HepG2 (cell line): ENCODE data around the gene OR5AN1. TPM values are rescaled to one million over a fixed set of nuclear protein-coding genes. Genes with fewer than 3 reads are reported as not detected.

Experiments used
- ATAC-seq: fragments of 200-7000 bp; cut with Tn5 transposase; 3 replicates; pipeline ENCODE4 v1.9.1; 2020; ENCODE audit warnings: mild to moderate bottlenecking, moderate library complexity
- Bru-seq: library from RNA; stranded (reverse); fragments of 400-500 nt; gene quantifications from one replicate; lab custom pipeline; 2021; lab: Mats Ljungman, UMichigan
- BruChase-seq, 2 experiments: library from RNA; stranded (reverse); fragments of 400-500 nt; gene quantifications; one replicate each; lab custom pipeline; 2021; lab: Mats Ljungman, UMichigan
- BruUV-seq: library from RNA; stranded (reverse); fragments of 400-500 nt; replicated peaks from 2 replicates; lab custom pipeline; 2021; lab: Mats Ljungman, UMichigan
- CTCF ChIA-PET: fragments of 300-600 bp; formaldehyde crosslinking; extraction: SDS; loops from one replicate; lab custom pipeline; 2021; ENCODE audit warnings: low total read pairs, inconsistent platforms, low intra/inter-chr PET ratio; lab: Yijun Ruan, JAX
- POLR2A ChIA-PET: fragments of 350-600 bp; sonication (Branson Sonifier 250); formaldehyde crosslinking; loops from one replicate; lab custom pipeline; 2020; ENCODE audit warnings: antibody characterized with exemption, inconsistent platforms; lab: Yijun Ruan, JAX
- DNase-seq: peaks from one replicate; pipeline ENCODE4 v3.0.0-alpha.2; 2015; ENCODE audit warnings: low spot score
- FAIRE-seq: peaks from 3 replicates; lab custom pipeline; 2011; peaks lifted over from hg19 to GRCh38; lab: Jason Lieb, UNC
- H2AFZ ChIP-seq: one replicate; pipeline ENCODE4 v1.6.1; 2011; ENCODE audit warnings: low read length, inconsistent platforms
- H3K27ac ChIP-seq: fragments of 300-600 bp; 3 replicates; pipeline ENCODE4 v1.8.0; 2011; ENCODE audit warnings: mixed run types, mild to moderate bottlenecking, mixed read lengths, low read length, inconsistent platforms; ENCODE audit not compliant: insufficient read depth; ENCODE audit errors: extremely low read length
- H3K27me3 ChIP-seq, 2 experiments: fragments of 200-600 bp in 1 of 2; 2 replicates in 1 of 2; 3 replicates in 1 of 2; pipeline versions ENCODE4 v1.6.0 to v1.8.0; 2011; ENCODE audit warnings: low read length in 2 of 2, mild to moderate bottlenecking in 2 of 2, moderate library complexity in 2 of 2, inconsistent platforms in 1 of 2; ENCODE audit not compliant: insufficient read depth in 2 of 2, control insufficient read depth in 1 of 2
- H3K36me3 ChIP-seq, 2 experiments: fragments of 200-600 bp in 1 of 2; replicated peaks in 1 of 2; 2 replicates in 1 of 2; 3 replicates in 1 of 2; pipeline versions ENCODE4 v1.5.1 to v1.8.0; 2011; ENCODE audit warnings: low read length in 2 of 2, inconsistent platforms in 1 of 2; ENCODE audit not compliant: insufficient read depth in 2 of 2, control insufficient read depth in 1 of 2
- H3K4me1 ChIP-seq: 2 replicates; pipeline ENCODE4 v1.5.1; 2012; ENCODE audit warnings: low read length, inconsistent platforms; ENCODE audit not compliant: insufficient read depth
- H3K4me2 ChIP-seq: 2 replicates; pipeline ENCODE4 v1.6.0; 2011; ENCODE audit warnings: low read depth, low read length, inconsistent platforms
- H3K4me3 ChIP-seq, 3 experiments: fragments of 200-600 bp in 1 of 3; sonication (generic), shearing (Covaris generic) in 1 of 3; replicated peaks in 1 of 3; 2 replicates each; pipeline ENCODE4 v1.5.1; 2011 to 2016; ENCODE audit warnings: low read length in 3 of 3, inconsistent platforms in 2 of 3, low read depth in 2 of 3, mild to moderate bottlenecking in 2 of 3, control low read depth in 1 of 3, mixed read lengths in 1 of 3; ENCODE audit not compliant: insufficient read depth in 1 of 3
- H3K79me2 ChIP-seq: one replicate; pipeline ENCODE4 v1.6.1; 2011; ENCODE audit warnings: low read length, inconsistent platforms; ENCODE audit not compliant: insufficient read depth
- H3K9ac ChIP-seq: 2 replicates; pipeline ENCODE4 v1.6.0; 2011; ENCODE audit warnings: mild to moderate bottlenecking, low read depth, low read length, inconsistent platforms; ENCODE audit not compliant: insufficient read depth
- H3K9me3 ChIP-seq: 2 replicates; pipeline ENCODE4 v1.5.1; 2012; ENCODE audit warnings: mild to moderate bottlenecking, low read length
- H4K20me1 ChIP-seq: 2 replicates; pipeline ENCODE4 v1.6.0; 2011; ENCODE audit warnings: inconsistent platforms, mild to moderate bottlenecking, low read length, moderate library complexity; ENCODE audit not compliant: insufficient read depth
- BCL6 ChIP-seq: IDR thresholded peaks from 2 replicates; pipeline ENCODE4 v1.6.1; 2016; ENCODE audit warnings: missing genetic modification reagents, missing compliant biosample characterization
- DZIP1 ChIP-seq: sonication (generic); formaldehyde crosslinking; IDR thresholded peaks from 2 replicates; pipeline ENCODE4 v1.5.0; 2020; ENCODE audit warnings: mild to moderate bottlenecking, missing genetic modification reagents
- GFI1 ChIP-seq: sonication (generic); formaldehyde crosslinking; IDR thresholded peaks from 2 replicates; pipeline ENCODE4 v1.5.0; 2020; ENCODE audit warnings: missing genetic modification reagents, mild to moderate bottlenecking, borderline replicate concordance
- KDM6A ChIP-seq: IDR thresholded peaks from 2 replicates; pipeline ENCODE4 v1.6.1; 2016; ENCODE audit warnings: low read depth
- MLXIP ChIP-seq: sonication (generic); formaldehyde crosslinking; IDR thresholded peaks from 2 replicates; pipeline ENCODE4 v1.9.0; 2021; ENCODE audit warnings: missing genetic modification reagents, borderline replicate concordance
- MTF1 ChIP-seq: sonication (generic); formaldehyde crosslinking; IDR thresholded peaks from 2 replicates; pipeline ENCODE4 v1.5.0; 2020; ENCODE audit warnings: missing genetic modification reagents
- RXRB ChIP-seq: IDR thresholded peaks from 2 replicates; pipeline ENCODE4 v1.6.1; 2016; ENCODE audit warnings: borderline replicate concordance, missing genetic modification reagents, missing compliant biosample characterization
- TAF1 ChIP-seq: sonication (generic); formaldehyde crosslinking; IDR thresholded peaks from 2 replicates; pipeline ENCODE4 v1.4.0; 2020; ENCODE audit warnings: missing genetic modification reagents
- ZNF138 ChIP-seq: sonication (generic); formaldehyde crosslinking; IDR thresholded peaks from 2 replicates; pipeline ENCODE4 v1.5.0; 2020; ENCODE audit warnings: mild to moderate bottlenecking, low read depth, missing genetic modification reagents
- ZNF615 ChIP-seq: sonication (generic); formaldehyde crosslinking; IDR thresholded peaks from 2 replicates; pipeline ENCODE4 v1.5.0; 2020; ENCODE audit warnings: mild to moderate bottlenecking, missing genetic modification reagents, borderline replicate concordance
- WGBS: methylation state at CpG from one replicate; pipeline ENCODE4 v1.1.6; 2017; ENCODE audit warnings: low lambda C conversion rate; 5-methylcytosine and 5-hydroxymethylcytosine counted together
- in situ Hi-C: cut with HindIII; loops from 2 replicates; pipeline ENCODE4 v1.10.0; 2017; ENCODE audit warnings: low pct_unique_long_range_greater_than_20kb; ENCODE audit not compliant: extremely low pct_ligation_motif_present
- intact Hi-C: fragments of 100-400 bp; cut with micrococcal nuclease; formaldehyde crosslinking; loops from one replicate; pipeline ENCODE4 v1.10.0; 2022; ENCODE audit not compliant: unreplicated experiment
- long read RNA-seq, 2 experiments: library from RNA in 1 of 2; library from polyadenylated mRNA in 1 of 2; stranded (forward) in 1 of 2; unstranded in 1 of 2; transcript quantifications; one replicate each; pipeline ENCODE4 v2.0.0, GENCODE V29; 2019 to 2022
- polyA minus RNA-seq, 3 experiments: library from RNA; depleted of rRNA, polyadenylated mRNA; stranded (reverse); fragments of >200 nt; gene quantifications; 2 replicates each; pipeline ENCODE4 v1.2.3, GENCODE V29; 2011; ENCODE audit warnings: low replicate concordance in 1 of 3
- polyA plus RNA-seq, 8 experiments: library from polyadenylated mRNA; depleted of rRNA in 3 of 8; stranded (reverse) in 7 of 8; unstranded in 1 of 8; fragments of >200 nt; fragmentation: Illumina TruSeq in 4 of 8; extraction: Trizol in 4 of 8; gene quantifications; 2 replicates each; pipeline versions ENCODE4 v1.2.1 to v1.2.3, GENCODE V29; 2011 to 2016; ENCODE audit warnings: low read depth in 4 of 8, missing spikeins in 1 of 8, mixed read lengths in 1 of 8; ENCODE audit not compliant: insufficient read depth in 1 of 8
- total RNA-seq, 5 experiments: library from RNA; depleted of rRNA; stranded (reverse); fragments of >200 nt; fragmentation: Illumina TruSeq; extraction: Trizol; gene quantifications; 2 replicates each; pipeline ENCODE4 v1.2.3, GENCODE V29; 2016; ENCODE audit warnings: low read depth in 1 of 5
- TF ChIP-seq, protein P1 (sequence below): sonication (generic); formaldehyde crosslinking; IDR thresholded peaks from 2 replicates; pipeline ENCODE4 v1.5.1; 2020; ENCODE audit warnings: missing genetic modification reagents, mild to moderate bottlenecking, borderline replicate concordance
- TF ChIP-seq, protein P2 (sequence below): sonication (generic); formaldehyde crosslinking; IDR thresholded peaks from 2 replicates; pipeline ENCODE4 v1.8.0; 2022; ENCODE audit warnings: mild to moderate bottlenecking, missing genetic modification reagents; ENCODE audit not compliant: insufficient replicate concordance

Gene OR5AN1
- total RNA-seq (2016; rRNA removed; fragmentation: Illumina TruSeq; extraction: Trizol) = not detected in 2 replicates
- not detected in 2 replicates for total RNA-seq (2016; cell fraction: cytosol; rRNA removed; fragmentation: Illumina TruSeq; extraction: Trizol; ENCODE audit: low read depth)
- not detected in 2 replicates for total RNA-seq (2016; cell fraction: insoluble cytoplasmic fraction; rRNA removed; fragmentation: Illumina TruSeq; extraction: Trizol)
- not detected in 2 replicates for total RNA-seq (2016; cell fraction: membrane; rRNA removed; fragmentation: Illumina TruSeq; extraction: Trizol)
- total RNA-seq (2016; cell fraction: nucleus; rRNA removed; fragmentation: Illumina TruSeq; extraction: Trizol) = not detected in 2 replicates
- not detected in 2 replicates for polyA plus RNA-seq (2011; rRNA removed)
- not detected in 2 replicates for polyA plus RNA-seq (2011; cell fraction: cytosol; rRNA removed)
- polyA plus RNA-seq (2011; cell fraction: nucleus; rRNA removed) = not detected in 2 replicates
- not detected in 2 replicates for polyA plus RNA-seq (2012)
- not detected in 2 replicates for polyA plus RNA-seq (2016; cell fraction: cytosol; fragmentation: Illumina TruSeq; extraction: Trizol; ENCODE audit: low read depth)
- polyA plus RNA-seq (2016; cell fraction: insoluble cytoplasmic fraction; fragmentation: Illumina TruSeq; extraction: Trizol; ENCODE audit: low read depth) = not detected in 2 replicates
- not detected in 2 replicates for polyA plus RNA-seq (2016; cell fraction: membrane; fragmentation: Illumina TruSeq; extraction: Trizol; ENCODE audit: low read depth)
- polyA plus RNA-seq (2016; cell fraction: nucleus; fragmentation: Illumina TruSeq; extraction: Trizol; ENCODE audit: insufficient read depth, low read depth) = not detected in 2 replicates
- polyA minus RNA-seq (2011; rRNA and poly(A)+ RNA removed; ENCODE audit: low replicate concordance) = not detected in 2 replicates
- not detected in 2 replicates for polyA minus RNA-seq (2011; cell fraction: cytosol; rRNA and poly(A)+ RNA removed)
- not detected in 2 replicates for polyA minus RNA-seq (2011; cell fraction: nucleus; rRNA and poly(A)+ RNA removed)
- Bru-seq, nascent RNA = not detected
- BruChase-seq, experiment 1, labeled RNA remaining after a 6-hour chase = not detected
- BruChase-seq, experiment 2, labeled RNA remaining after a 2-hour chase = not detected
- long read RNA-seq, experiment 1 = 0 reads
- long read RNA-seq, experiment 2 = 0 reads

- BruUV-seq = no TSS peak
- ATAC-seq = no peak
- no peak for TF ChIP-seq KDM6A (CRISPR knock-in tag)
- no peak for TF ChIP-seq TAF1 (CRISPR knock-in tag)
- TF ChIP-seq RXRB (CRISPR knock-in tag) = no peak
- no peak for TF ChIP-seq ZNF138
- no peak for TF ChIP-seq ZNF615 (CRISPR knock-in tag)
- no peak for TF ChIP-seq GFI1
- TF ChIP-seq BCL6 (CRISPR knock-in tag) = no peak
- TF ChIP-seq MTF1 = no peak
- TF ChIP-seq, protein P1, sequence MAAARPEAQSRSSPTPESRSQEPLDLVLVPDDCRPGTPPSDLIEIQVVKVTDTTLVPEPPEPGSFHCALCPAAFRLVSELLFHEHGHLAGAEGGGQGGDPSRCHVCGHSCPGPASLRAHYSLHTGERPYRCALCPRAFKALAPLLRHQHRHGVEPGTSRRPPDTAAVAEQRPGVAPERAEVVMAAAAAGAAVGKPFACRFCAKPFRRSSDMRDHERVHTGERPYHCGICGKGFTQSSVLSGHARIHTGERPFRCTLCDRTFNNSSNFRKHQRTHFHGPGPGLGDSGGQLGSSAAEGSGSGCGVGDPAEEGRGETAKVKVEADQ (CRISPR knock-in tag) = no peak
- TF ChIP-seq, protein P2, sequence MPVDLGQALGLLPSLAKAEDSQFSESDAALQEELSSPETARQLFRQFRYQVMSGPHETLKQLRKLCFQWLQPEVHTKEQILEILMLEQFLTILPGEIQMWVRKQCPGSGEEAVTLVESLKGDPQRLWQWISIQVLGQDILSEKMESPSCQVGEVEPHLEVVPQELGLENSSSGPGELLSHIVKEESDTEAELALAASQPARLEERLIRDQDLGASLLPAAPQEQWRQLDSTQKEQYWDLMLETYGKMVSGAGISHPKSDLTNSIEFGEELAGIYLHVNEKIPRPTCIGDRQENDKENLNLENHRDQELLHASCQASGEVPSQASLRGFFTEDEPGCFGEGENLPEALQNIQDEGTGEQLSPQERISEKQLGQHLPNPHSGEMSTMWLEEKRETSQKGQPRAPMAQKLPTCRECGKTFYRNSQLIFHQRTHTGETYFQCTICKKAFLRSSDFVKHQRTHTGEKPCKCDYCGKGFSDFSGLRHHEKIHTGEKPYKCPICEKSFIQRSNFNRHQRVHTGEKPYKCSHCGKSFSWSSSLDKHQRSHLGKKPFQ (CRISPR knock-in tag) = no peak
- no peak for TF ChIP-seq MLXIP (CRISPR knock-in tag)
- TF ChIP-seq DZIP1 (CRISPR knock-in tag) = no peak
- TF ChIP-seq, all 625 proteins: peak for 0
- H3K4me3 ChIP-seq = no peak within 1 kb of the TSS
- H3K9me3 ChIP-seq = no peaks in the 10 kb centered on the region
- POLR2A ChIA-PET = no interaction called here
- H3K36me3 ChIP-seq = no peaks in the 10 kb centered on the region
- no peak within 1 kb of the TSS for H3K4me2 ChIP-seq
- no peak for DNase-seq
- FAIRE-seq = no peak
- no peak within 1 kb of the TSS for H3K9ac ChIP-seq
- H3K27me3 ChIP-seq = no peaks in the 10 kb centered on the region
- no peaks in the 10 kb centered on the region for H4K20me1 ChIP-seq
- no peak within 1 kb of the TSS for H3K27ac ChIP-seq
- intact Hi-C loops (no loop called here), in situ Hi-C loops (no loop called here)
- WGBS = 1% methylated on average over 3 of the region's 3 CpGs
- H3K4me1 ChIP-seq = no peaks in the 10 kb centered on the region
- H2AFZ ChIP-seq = no peak within 1 kb of the TSS
- H3K79me2 ChIP-seq = no peaks in the 10 kb centered on the region
- CTCF ChIA-PET = no interaction called here
These were observed at the start of gene OR5AN1 for GRCh38 chr11:59358595-59358994. Gene OR5AN1, plus strand, starts transcription at chr11:59358895. Its CDS starts 5,564 bp downstream, at chr11:59364459.
